Caco-2 (cell line): Measurements from ENCODE around the gene BRI3. TPM values are rescaled to one million over a fixed set of nuclear protein-coding genes. Genes with fewer than 3 reads are reported as not detected.
A peak's percentile ranks its signal among the peaks of the same experiment; 100 is the strongest.

ENCODE experiments used
- BruUV-seq: library from RNA; stranded (reverse); fragments of 400-500 nt; replicated peaks from 2 replicates; lab custom pipeline; 2021; lab: Mats Ljungman, UMichigan
- CTCF ChIA-PET: fragments of 300-600 bp; sonication (Branson Sonifier 250); formaldehyde crosslinking; loops from one replicate; lab custom pipeline; 2022; ENCODE audit warnings: antibody characterized with exemption; lab: Charles Lee
- POLR2A ChIA-PET: fragments of 300-600 bp; sonication (Branson Sonifier 250); formaldehyde crosslinking; loops from one replicate; lab custom pipeline; 2022; ENCODE audit warnings: antibody characterized with exemption; lab: Charles Lee
- DNase-seq, 2 experiments: peaks; one replicate each; pipeline versions ENCODE4 v3.0.0 to v3.0.0-alpha.2; 2020 to 2022
- H3K27me3 ChIP-seq: replicated peaks from 2 replicates; pipeline ENCODE4 v1.6.0; 2011; ENCODE audit warnings: low read length; ENCODE audit not compliant: control insufficient read depth, insufficient read depth
- H3K36me3 ChIP-seq: 2 replicates; pipeline ENCODE4 v1.5.1; 2011; ENCODE audit warnings: low read length; ENCODE audit not compliant: control insufficient read depth, insufficient read depth
- H3K4me1 ChIP-seq: fragments of 250-450 bp; sonication (Bioruptor Pico); 2 replicates; pipeline ENCODE4 v1.5.1; 2020; ENCODE audit warnings: mild to moderate bottlenecking
- H3K4me3 ChIP-seq: 2 replicates; pipeline ENCODE4 v1.5.1; 2011; ENCODE audit warnings: low read depth, mild to moderate bottlenecking, control low read depth, low read length
- H3K9me3 ChIP-seq: fragments of 250-450 bp; sonication (Bioruptor Pico); 2 replicates; pipeline ENCODE4 v1.5.1; 2020; ENCODE audit warnings: mild to moderate bottlenecking, moderate library complexity
- H3K27ac Mint-ChIP-seq: one replicate; pipeline ENCODE4 v1.8.0; 2022; ENCODE audit warnings: mixed read lengths; ENCODE audit not compliant: unreplicated experiment
- H3K27me3 Mint-ChIP-seq: one replicate; pipeline ENCODE4 v1.8.0; 2022; ENCODE audit warnings: mixed read lengths; ENCODE audit not compliant: insufficient read depth, unreplicated experiment
- H3K36me3 Mint-ChIP-seq: one replicate; pipeline ENCODE4 v1.8.0; 2022; ENCODE audit warnings: mild to moderate bottlenecking, mixed read lengths; ENCODE audit not compliant: insufficient read depth, unreplicated experiment
- H3K4me1 Mint-ChIP-seq: one replicate; pipeline ENCODE4 v1.8.0; 2022; ENCODE audit warnings: low read depth, mixed read lengths; ENCODE audit not compliant: unreplicated experiment
- H3K4me3 Mint-ChIP-seq: one replicate; pipeline ENCODE4 v1.8.0; 2022; ENCODE audit warnings: mild to moderate bottlenecking, moderate library complexity, mixed read lengths; ENCODE audit not compliant: unreplicated experiment
- H3K9me3 Mint-ChIP-seq: one replicate; pipeline ENCODE4 v1.8.0; 2022; ENCODE audit warnings: mixed read lengths; ENCODE audit not compliant: unreplicated experiment
- CTCF ChIP-seq, 2 experiments: fragments of 200-600 bp in 1 of 2; IDR thresholded peaks; 1 replicate in 1 of 2; 2 replicates in 1 of 2; pipeline versions ENCODE4 v1.5.1 to v1.8.0; 2011 to 2022; ENCODE audit warnings: antibody characterized with exemption in 1 of 2, control low read depth in 1 of 2, inconsistent platforms in 1 of 2, low read depth in 1 of 2, low read length in 1 of 2, mild to moderate bottlenecking in 1 of 2, moderate library complexity in 1 of 2; ENCODE audit not compliant: insufficient read depth in 1 of 2, severe bottlenecking in 1 of 2, unreplicated experiment in 1 of 2
- intact Hi-C: fragments of 100-400 bp; cut with micrococcal nuclease; formaldehyde crosslinking; loops from one replicate; pipeline ENCODE4 v1.10.0; 2022; ENCODE audit not compliant: unreplicated experiment
- total RNA-seq: library from RNA; stranded (reverse); gene quantifications from 2 replicates; pipeline ENCODE4 v1.2.3, GENCODE V29; 2022

Gene BRI3
- total RNA-seq, 1 experiment from 2014 or later: 224 TPM

- ChIA-PET CTCF (no interaction called here), POLR2A (no interaction called here)
- H3K9me3 Mint-ChIP-seq: peaks cover 17% of the 10 kb centered on the region
- peaks cover 47% of the 10 kb centered on the region for H3K4me1 Mint-ChIP-seq
- no peak overlapping the region for H3K4me3 Mint-ChIP-seq
- Histone ChIP-seq H3K36me3 (no peaks in the 10 kb centered on the region), H3K27me3 (no peaks in the 10 kb centered on the region), H3K4me3 (no peak overlapping the region), H3K4me1 (peaks cover 30% of the 10 kb centered on the region), H3K9me3 (peaks cover 14% of the 10 kb centered on the region)
- H3K36me3 Mint-ChIP-seq: peaks cover 73% of the 10 kb centered on the region
- no TSS peak for BruUV-seq
- H3K27ac Mint-ChIP-seq: peak overlapping the region; percentile 93
- DNase-seq: no peak
- TF ChIP-seq CTCF (IDR thresholded peaks at IDR 0.05; ENCODE audit: insufficient read depth in 1 of 2, low read depth in 1 of 2, low read length in 1 of 2, severe bottlenecking in 1 of 2, unreplicated experiment in 1 of 2): no peak
- no peaks in the 10 kb centered on the region for H3K27me3 Mint-ChIP-seq
- intact Hi-C loops: no loop called here
These were observed 49.5 kb downstream of the BRI3 start for GRCh38 chr7:98330926-98331529.

GRCh38 chr7:98334081-98334480, 52.6 kb downstream of the BRI3 start:
- Mint-ChIP-seq H3K36me3 (peaks cover 66% of the 10 kb centered on the region), H3K4me3 (no peak overlapping the region), H3K27ac (no peak overlapping the region), H3K4me1 (peaks cover 25% of the 10 kb centered on the region), H3K9me3 (peaks cover 17% of the 10 kb centered on the region), H3K27me3 (no peaks in the 10 kb centered on the region)
- Histone ChIP-seq H3K4me1 (peaks cover 17% of the 10 kb centered on the region), H3K4me3 (no peak overlapping the region), H3K27me3 (no peaks in the 10 kb centered on the region), H3K36me3 (no peaks in the 10 kb centered on the region), H3K9me3 (peaks cover 14% of the 10 kb centered on the region)
- intact Hi-C loops: no loop called here
- BruUV-seq: no TSS peak
- no peak for TF ChIP-seq CTCF (IDR thresholded peaks at IDR 0.05; ENCODE audit: insufficient read depth in 1 of 2, low read depth in 1 of 2, low read length in 1 of 2, severe bottlenecking in 1 of 2, unreplicated experiment in 1 of 2)
- no peak for DNase-seq
- ChIA-PET POLR2A (no interaction called here), CTCF (no interaction called here)

GRCh38 chr7:98335411-98335977, 54.0 kb downstream of the BRI3 start:
- no peaks in the 10 kb centered on the region; the same call in 1 of the 2 replicates for H3K36me3 ChIP-seq
- H3K9me3 ChIP-seq: peaks cover 14% of the 10 kb centered on the region
- no peaks in the 10 kb centered on the region for H3K27me3 ChIP-seq
- Mint-ChIP-seq H3K4me1 (peaks cover 12% of the 10 kb centered on the region), H3K4me3 (no peak overlapping the region), H3K9me3 (peaks cover 12% of the 10 kb centered on the region), H3K36me3 (peaks cover 62% of the 10 kb centered on the region), H3K27me3 (no peaks in the 10 kb centered on the region), H3K27ac (peak overlapping the region; percentile 47)
- TF ChIP-seq CTCF (IDR thresholded peaks at IDR 0.05; ENCODE audit: insufficient read depth in 1 of 2, low read depth in 1 of 2, low read length in 1 of 2, severe bottlenecking in 1 of 2, unreplicated experiment in 1 of 2): no peak
- BruUV-seq: no TSS peak
- POLR2A ChIA-PET: no interaction called here
- peaks cover 7% of the 10 kb centered on the region for H3K4me1 ChIP-seq
- DNase-seq: no peak
- H3K4me3 ChIP-seq: no peak overlapping the region
- CTCF ChIA-PET: no interaction called here
- intact Hi-C loops: no loop called here
